Endothelial cell of umbilical vein (primary cell): ENCODE data around the gene PTCD1.

Experiments used
- EZH2 ChIP-seq: IDR thresholded peaks from 2 replicates; pipeline ENCODE4 v1.6.1; 2012; ENCODE audit warnings: borderline replicate concordance, low read depth, mild to moderate bottlenecking, moderate library complexity, low read length, inconsistent platforms; ENCODE audit not compliant: severe bottlenecking
- FOS ChIP-seq: IDR thresholded peaks from 2 replicates; pipeline ENCODE4 v1.6.1; 2011; ENCODE audit warnings: mild to moderate bottlenecking, low read length, moderate library complexity, borderline replicate concordance; ENCODE audit not compliant: insufficient read depth
- GATA2 ChIP-seq: IDR thresholded peaks from 2 replicates; pipeline ENCODE4 v1.7.0; 2011; ENCODE audit warnings: low read depth, mild to moderate bottlenecking, moderate library complexity, mixed read lengths, low read length; ENCODE audit not compliant: insufficient read length, insufficient read depth
- JUN ChIP-seq: IDR thresholded peaks from 2 replicates; pipeline ENCODE4 v1.6.1; 2011; ENCODE audit warnings: borderline replicate concordance, low read depth; ENCODE audit not compliant: insufficient read length, insufficient read depth
- MYC ChIP-seq: IDR thresholded peaks from one replicate; pipeline ENCODE4 v1.6.1; 2011; ENCODE audit warnings: mild to moderate bottlenecking, low read depth, low read length
- POLR2A ChIP-seq: IDR thresholded peaks from 2 replicates; pipeline ENCODE4 v1.6.1; 2012; ENCODE audit warnings: low read depth, mild to moderate bottlenecking, control low read depth, low read length
- POLR2AphosphoS5 ChIP-seq: IDR thresholded peaks from 2 replicates; pipeline ENCODE4 v1.6.1; 2012; ENCODE audit warnings: low read depth, mild to moderate bottlenecking, control low read depth, low read length, moderate library complexity; ENCODE audit not compliant: insufficient read depth
- TF ChIP-seq, protein P1 (sequence below), 2 donors: IDR thresholded peaks; 1 replicate in 1 of 2; 2 replicates in 1 of 2; pipeline ENCODE4 v1.5.1; 2011; ENCODE audit warnings: low read length in 2 of 2, mild to moderate bottlenecking in 2 of 2, moderate library complexity in 2 of 2, control low read depth in 1 of 2, inconsistent platforms in 1 of 2, low read depth in 1 of 2; ENCODE audit not compliant: insufficient read depth in 1 of 2; ENCODE audit errors: extremely low read depth in 1 of 2
- TF ChIP-seq, protein P2 (sequence below): IDR thresholded peaks from 2 replicates; pipeline ENCODE4 v1.6.1; 2011; ENCODE audit not compliant: insufficient read depth, insufficient read length

GRCh38 chr7:99451936-99452335, 13.3 kb upstream of the PTCD1 start:
- TF ChIP-seq, protein P1, sequence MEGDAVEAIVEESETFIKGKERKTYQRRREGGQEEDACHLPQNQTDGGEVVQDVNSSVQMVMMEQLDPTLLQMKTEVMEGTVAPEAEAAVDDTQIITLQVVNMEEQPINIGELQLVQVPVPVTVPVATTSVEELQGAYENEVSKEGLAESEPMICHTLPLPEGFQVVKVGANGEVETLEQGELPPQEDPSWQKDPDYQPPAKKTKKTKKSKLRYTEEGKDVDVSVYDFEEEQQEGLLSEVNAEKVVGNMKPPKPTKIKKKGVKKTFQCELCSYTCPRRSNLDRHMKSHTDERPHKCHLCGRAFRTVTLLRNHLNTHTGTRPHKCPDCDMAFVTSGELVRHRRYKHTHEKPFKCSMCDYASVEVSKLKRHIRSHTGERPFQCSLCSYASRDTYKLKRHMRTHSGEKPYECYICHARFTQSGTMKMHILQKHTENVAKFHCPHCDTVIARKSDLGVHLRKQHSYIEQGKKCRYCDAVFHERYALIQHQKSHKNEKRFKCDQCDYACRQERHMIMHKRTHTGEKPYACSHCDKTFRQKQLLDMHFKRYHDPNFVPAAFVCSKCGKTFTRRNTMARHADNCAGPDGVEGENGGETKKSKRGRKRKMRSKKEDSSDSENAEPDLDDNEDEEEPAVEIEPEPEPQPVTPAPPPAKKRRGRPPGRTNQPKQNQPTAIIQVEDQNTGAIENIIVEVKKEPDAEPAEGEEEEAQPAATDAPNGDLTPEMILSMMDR (IDR thresholded peaks at IDR 0.05; ENCODE audit: extremely low read depth in 1 of 2, insufficient read depth in 1 of 2, low read depth in 1 of 2, low read length in 2 of 2), result no peak
- TF ChIP-seq FOS, result no peak
- TF ChIP-seq, protein P2, sequence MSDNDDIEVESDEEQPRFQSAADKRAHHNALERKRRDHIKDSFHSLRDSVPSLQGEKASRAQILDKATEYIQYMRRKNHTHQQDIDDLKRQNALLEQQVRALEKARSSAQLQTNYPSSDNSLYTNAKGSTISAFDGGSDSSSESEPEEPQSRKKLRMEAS, result no peak
- TF ChIP-seq POLR2AphosphoS5, result no peak
- no peak for TF ChIP-seq POLR2A
- TF ChIP-seq MYC, result no peak
- TF ChIP-seq EZH2, result no peak
- TF ChIP-seq JUN, result no peak
- no peak for TF ChIP-seq GATA2
